Progenitor cell of endocrine pancreas (in vitro differentiated cells): ENCODE results near the gene CCDC69. TPM values are rescaled to one million over a fixed set of nuclear protein-coding genes. Genes with fewer than 3 reads are reported as not detected.

Experiments
- DNase-seq: peaks from one replicate; pipeline ENCODE4 v3.0.0; 2021; ENCODE audit warnings: low spot score; ENCODE audit not compliant: unreplicated experiment
- H3K27ac Mint-ChIP-seq: 2 replicates; pipeline ENCODE4 v1.8.0; 2021; ENCODE audit warnings: mild to moderate bottlenecking, moderate library complexity, mixed read lengths
- H3K27me3 Mint-ChIP-seq: 2 replicates; pipeline ENCODE4 v1.8.0; 2021; ENCODE audit warnings: mixed read lengths
- H3K36me3 Mint-ChIP-seq: 2 replicates; pipeline ENCODE4 v1.8.0; 2022; ENCODE audit warnings: mixed read lengths; ENCODE audit not compliant: insufficient read depth
- H3K4me1 Mint-ChIP-seq: 2 replicates; pipeline ENCODE4 v1.8.0; 2021; ENCODE audit warnings: low read depth, mixed read lengths
- H3K4me3 Mint-ChIP-seq: 2 replicates; pipeline ENCODE4 v1.8.0; 2021; ENCODE audit warnings: low read depth, mild to moderate bottlenecking, moderate library complexity, mixed read lengths
- H3K9me3 Mint-ChIP-seq: 2 replicates; pipeline ENCODE4 v1.8.0; 2021; ENCODE audit warnings: low read depth, mixed read lengths
- CTCF ChIP-seq: fragments of 200-600 bp; sonication (generic); IDR thresholded peaks from one replicate; pipeline ENCODE4 v1.5.0; 2021; ENCODE audit warnings: antibody characterized with exemption, mild to moderate bottlenecking; ENCODE audit not compliant: unreplicated experiment
- total RNA-seq: library from RNA; stranded (reverse); gene quantifications from 2 replicates; pipeline ENCODE4 v1.2.1, GENCODE V29; 2021

The CCDC69 gene
- total RNA-seq, 1 donor from 2014 or later = 4.6 TPM

- no peaks in the 10 kb centered on the region for H3K36me3 Mint-ChIP-seq
- H3K4me1 Mint-ChIP-seq = peaks cover 16% of the 10 kb centered on the region
- DNase-seq = no peak
- no peak overlapping the region for H3K27ac Mint-ChIP-seq
- no peak for TF ChIP-seq CTCF
- peaks cover 20% of the 10 kb centered on the region for H3K27me3 Mint-ChIP-seq
- H3K9me3 Mint-ChIP-seq = no peaks in the 10 kb centered on the region
- H3K4me3 Mint-ChIP-seq = peak overlapping the region; percentile 73
Observed at GRCh38 chr5:151155775-151156506, 68.0 kb downstream of the CCDC69 start.

GRCh38 chr5:151154931-151155774 is 68.7 kb downstream of the CCDC69 start:
- no peaks in the 10 kb centered on the region for H3K36me3 Mint-ChIP-seq

GRCh38 chr5:151153766-151154272 is 70.1 kb downstream of the CCDC69 start:
- H3K9me3 Mint-ChIP-seq = no peaks in the 10 kb centered on the region
- no peak for DNase-seq
- no peak overlapping the region for H3K4me3 Mint-ChIP-seq
- peaks cover 26% of the 10 kb centered on the region for H3K4me1 Mint-ChIP-seq
- no peaks in the 10 kb centered on the region for H3K36me3 Mint-ChIP-seq
- H3K27me3 Mint-ChIP-seq = peaks cover 20% of the 10 kb centered on the region
- H3K27ac Mint-ChIP-seq = no peak overlapping the region
- no peak for TF ChIP-seq CTCF

More at GRCh38 chr5:151154931-151155774, 68.7 kb downstream of the CCDC69 start:
- H3K27ac Mint-ChIP-seq = no peak overlapping the region
- H3K4me1 Mint-ChIP-seq = peaks cover 22% of the 10 kb centered on the region
- H3K9me3 Mint-ChIP-seq = no peaks in the 10 kb centered on the region
- no peak for DNase-seq
- peaks cover 20% of the 10 kb centered on the region for H3K27me3 Mint-ChIP-seq
- no peak for TF ChIP-seq CTCF
- H3K4me3 Mint-ChIP-seq = no peak overlapping the region

GRCh38 chr5:151153300-151153699 is 70.6 kb downstream of the CCDC69 start:
- no peak for TF ChIP-seq CTCF
- H3K36me3 Mint-ChIP-seq = no peaks in the 10 kb centered on the region
- no peaks in the 10 kb centered on the region for H3K9me3 Mint-ChIP-seq
- no peak for DNase-seq
- no peak overlapping the region for H3K27ac Mint-ChIP-seq
- H3K4me3 Mint-ChIP-seq = no peak overlapping the region
- peaks cover 15% of the 10 kb centered on the region for H3K27me3 Mint-ChIP-seq
- H3K4me1 Mint-ChIP-seq = peaks cover 21% of the 10 kb centered on the region

- no peak for TF ChIP-seq CTCF
- no peaks in the 10 kb centered on the region for H3K36me3 Mint-ChIP-seq
- no peak for DNase-seq
- H3K27ac Mint-ChIP-seq = peak overlapping the region; percentile 31
- H3K4me3 Mint-ChIP-seq = no peak overlapping the region
- H3K27me3 Mint-ChIP-seq = peaks cover 8% of the 10 kb centered on the region
- no peaks in the 10 kb centered on the region for H3K9me3 Mint-ChIP-seq
- H3K4me1 Mint-ChIP-seq = peaks cover 16% of the 10 kb centered on the region
Observed at GRCh38 chr5:151151793-151152192, 72.1 kb downstream of the CCDC69 start.
